Lower leg skin (tissue), 4 donors: ENCODE data around the gene BIRC6. TPM values are rescaled to one million over a fixed set of nuclear protein-coding genes. Genes with fewer than 3 reads are reported as not detected.

Source experiments
- DNase-seq, 2 donors: peaks; one replicate each; pipeline ENCODE4 v3.0.0-alpha.2; 2019; ENCODE audit warnings: low spot score in 2 of 2
- H3K4me3 ChIP-seq: fragments of 200-600 bp; sonication (generic); 2 replicates; pipeline ENCODE4 v1.5.1; 2017; ENCODE audit warnings: mild to moderate bottlenecking, low read depth; ENCODE audit not compliant: poor library complexity, severe bottlenecking
- POLR2A ChIP-seq, 2 donors: fragments of 450-650 bp; IDR thresholded peaks; one replicate each; pipeline ENCODE4 v1.6.1; 2016 to 2017; ENCODE audit warnings: antibody characterized with exemption in 2 of 2, mild to moderate bottlenecking in 1 of 2, moderate library complexity in 1 of 2
- WGBS, 2 donors: methylation state at CpG; one replicate each; pipeline ENCODE4 v1.1.5; 2018; 5-methylcytosine and 5-hydroxymethylcytosine counted together
- intact Hi-C: fragments of 100-400 bp; cut with DNase I; formaldehyde crosslinking; loops from one replicate; pipeline ENCODE4 v1.15.0; 2023; ENCODE audit warnings: low total_unique reads
- total RNA-seq, 4 donors: library from RNA; depleted of rRNA; stranded (reverse); fragments of >200 nt; gene quantifications; one replicate each; pipeline ENCODE4 v1.1.0, GENCODE V29; 2016
- TF ChIP-seq, protein P1 (sequence below), 3 donors: fragments of 450-650 bp; IDR thresholded peaks; one replicate each; pipeline ENCODE4 v1.5.1; 2016; ENCODE audit warnings: antibody characterized with exemption in 3 of 3, mild to moderate bottlenecking in 3 of 3, moderate library complexity in 2 of 3

BIRC6 gene
- total RNA-seq, 4 donors from 2014 or later, result 70.3 to 146 (median 95.6) TPM

DNA sequence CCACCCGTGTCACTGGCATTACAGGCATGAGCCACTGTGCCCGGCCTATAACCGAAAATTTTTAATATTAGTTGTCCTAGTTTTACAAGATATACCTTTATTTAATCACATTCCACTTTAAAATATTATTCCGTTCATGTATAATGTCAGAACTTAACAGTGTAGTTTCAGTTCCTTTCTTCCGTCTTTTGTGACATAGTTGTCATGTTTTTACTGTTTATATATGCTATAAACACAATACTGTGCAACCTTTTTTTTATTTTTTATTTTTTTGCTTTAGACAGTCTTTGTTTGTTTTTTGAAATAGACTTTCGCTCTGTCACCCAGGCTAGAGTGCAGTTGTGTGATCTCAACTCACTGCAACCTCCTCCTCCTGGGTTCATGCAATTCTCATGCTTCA, 141.5 kb downstream of the BIRC6 start:
- intact Hi-C loops, result no loop called here
- TF ChIP-seq, protein P1, sequence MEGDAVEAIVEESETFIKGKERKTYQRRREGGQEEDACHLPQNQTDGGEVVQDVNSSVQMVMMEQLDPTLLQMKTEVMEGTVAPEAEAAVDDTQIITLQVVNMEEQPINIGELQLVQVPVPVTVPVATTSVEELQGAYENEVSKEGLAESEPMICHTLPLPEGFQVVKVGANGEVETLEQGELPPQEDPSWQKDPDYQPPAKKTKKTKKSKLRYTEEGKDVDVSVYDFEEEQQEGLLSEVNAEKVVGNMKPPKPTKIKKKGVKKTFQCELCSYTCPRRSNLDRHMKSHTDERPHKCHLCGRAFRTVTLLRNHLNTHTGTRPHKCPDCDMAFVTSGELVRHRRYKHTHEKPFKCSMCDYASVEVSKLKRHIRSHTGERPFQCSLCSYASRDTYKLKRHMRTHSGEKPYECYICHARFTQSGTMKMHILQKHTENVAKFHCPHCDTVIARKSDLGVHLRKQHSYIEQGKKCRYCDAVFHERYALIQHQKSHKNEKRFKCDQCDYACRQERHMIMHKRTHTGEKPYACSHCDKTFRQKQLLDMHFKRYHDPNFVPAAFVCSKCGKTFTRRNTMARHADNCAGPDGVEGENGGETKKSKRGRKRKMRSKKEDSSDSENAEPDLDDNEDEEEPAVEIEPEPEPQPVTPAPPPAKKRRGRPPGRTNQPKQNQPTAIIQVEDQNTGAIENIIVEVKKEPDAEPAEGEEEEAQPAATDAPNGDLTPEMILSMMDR (IDR thresholded peaks at IDR 0.05), result no peak
- no peak for TF ChIP-seq POLR2A (IDR thresholded peaks at IDR 0.05)
- H3K4me3 ChIP-seq, result no peak overlapping the region
- DNase-seq, result no peak
- 90 to 93% methylated on average over 6 of the region's 6 CpGs for whole genome bisulfite sequencing, 2 donors

DNA sequence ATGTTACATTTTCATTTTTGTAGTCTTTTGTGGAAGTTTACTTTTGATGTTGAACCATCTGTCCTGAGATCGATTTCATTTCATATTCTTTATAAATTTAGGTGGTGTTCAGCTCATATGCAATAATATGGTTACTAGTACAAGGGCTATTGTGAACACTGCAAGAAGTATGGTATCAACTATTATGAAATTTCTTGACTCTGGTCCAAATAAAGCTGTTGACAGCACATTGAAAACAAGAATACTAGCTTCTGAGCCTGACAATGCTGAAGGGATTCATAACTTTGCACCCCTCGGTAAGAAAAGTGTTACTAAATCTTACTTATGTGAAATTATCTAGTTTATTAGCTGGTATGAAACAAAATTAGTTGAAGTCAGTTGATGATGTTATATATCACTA, 146.1 kb downstream of the BIRC6 start:
- H3K4me3 ChIP-seq, result no peak overlapping the region
- no peak for TF ChIP-seq POLR2A (IDR thresholded peaks at IDR 0.05)
- TF ChIP-seq, protein P1 (IDR thresholded peaks at IDR 0.05), result no peak
- 91 to 93% methylated on average over 2 of the region's 2 CpGs for WGBS, 2 donors
- intact Hi-C loops, result no loop called here
- no peak for DNase-seq

DNA sequence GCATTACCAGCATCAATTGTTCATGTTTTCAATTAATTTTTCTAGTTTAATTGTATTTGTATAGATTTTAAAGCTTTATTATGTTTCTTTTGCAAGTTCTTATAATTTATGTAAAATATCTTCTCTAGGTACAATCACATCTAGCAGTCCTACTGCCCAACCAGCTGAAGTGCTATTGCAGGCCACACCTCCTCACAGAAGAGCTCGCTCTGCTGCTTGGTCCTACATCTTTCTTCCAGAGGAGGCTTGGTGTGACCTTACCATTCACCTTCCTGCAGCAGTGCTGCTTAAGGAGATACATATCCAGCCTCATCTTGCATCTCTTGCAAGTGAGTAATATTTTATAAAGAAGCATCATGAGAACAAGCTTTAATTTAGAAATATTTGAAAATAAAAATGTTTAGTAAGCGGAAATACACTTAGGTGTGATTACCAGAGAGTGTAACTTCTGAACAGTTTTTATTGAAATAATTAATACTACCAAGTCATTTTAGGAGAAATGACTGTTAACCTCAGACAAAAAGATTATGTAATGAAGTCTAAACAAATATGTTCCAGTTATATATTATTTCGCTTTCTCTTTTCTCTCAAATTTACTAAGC, 148.2 kb downstream of the BIRC6 start:
- intact Hi-C loops, result no loop called here

DNA sequence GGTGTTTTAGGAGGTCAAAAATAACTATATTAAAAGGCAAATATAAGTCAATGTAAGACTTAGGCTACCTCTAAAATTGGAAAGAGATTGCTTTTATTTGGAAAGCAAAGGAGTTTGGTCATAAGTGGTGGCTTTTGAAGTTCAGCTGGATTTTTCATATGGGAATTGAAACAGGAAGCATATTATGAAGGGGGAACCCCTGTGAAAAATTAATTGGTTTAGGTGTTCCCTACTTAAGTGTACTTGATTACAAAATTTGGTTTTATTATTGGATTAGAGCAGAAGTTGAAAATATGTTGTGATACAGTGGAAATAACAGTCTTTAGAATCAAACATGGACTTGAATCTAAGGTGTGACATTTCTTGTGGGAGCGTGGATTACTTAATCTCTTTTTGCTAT, 149.6 kb downstream of the BIRC6 start:
- WGBS, 2 donors, result 96% methylated on average over 1 of the region's 1 CpG
- intact Hi-C loops, result no loop called here
- no peak overlapping the region for H3K4me3 ChIP-seq
- DNase-seq, result no peak
- TF ChIP-seq, protein P1 (IDR thresholded peaks at IDR 0.05), result no peak
- TF ChIP-seq POLR2A (IDR thresholded peaks at IDR 0.05), result no peak

More for the DNA sequence above, 148.2 kb downstream of the BIRC6 start:
- no peak for TF ChIP-seq POLR2A (IDR thresholded peaks at IDR 0.05)
- TF ChIP-seq, protein P1 (IDR thresholded peaks at IDR 0.05), result no peak
- WGBS, 2 donors, result 96% methylated on average over 3 of the region's 3 CpGs
- H3K4me3 ChIP-seq, result no peak overlapping the region
- no peak for DNase-seq

DNA sequence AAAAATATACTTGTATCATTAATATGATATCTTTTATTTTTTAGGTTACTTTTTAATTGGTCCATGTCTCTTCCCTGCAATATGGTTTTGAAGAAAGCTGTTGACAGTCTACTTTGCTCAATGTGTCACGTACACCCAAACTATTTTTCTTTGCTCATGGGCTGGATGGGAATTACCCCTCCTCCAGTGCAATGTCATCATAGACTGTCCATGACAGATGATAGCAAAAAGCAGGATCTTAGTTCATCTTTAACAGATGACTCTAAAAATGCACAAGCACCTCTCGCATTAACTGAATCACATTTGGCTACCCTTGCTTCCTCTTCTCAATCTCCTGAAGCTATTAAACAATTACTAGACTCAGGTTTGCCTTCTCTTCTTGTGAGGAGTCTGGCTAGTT, 158.1 kb downstream of the BIRC6 start:
- TF ChIP-seq, protein P1 (IDR thresholded peaks at IDR 0.05), result no peak
- TF ChIP-seq POLR2A (IDR thresholded peaks at IDR 0.05), result no peak

DNA sequence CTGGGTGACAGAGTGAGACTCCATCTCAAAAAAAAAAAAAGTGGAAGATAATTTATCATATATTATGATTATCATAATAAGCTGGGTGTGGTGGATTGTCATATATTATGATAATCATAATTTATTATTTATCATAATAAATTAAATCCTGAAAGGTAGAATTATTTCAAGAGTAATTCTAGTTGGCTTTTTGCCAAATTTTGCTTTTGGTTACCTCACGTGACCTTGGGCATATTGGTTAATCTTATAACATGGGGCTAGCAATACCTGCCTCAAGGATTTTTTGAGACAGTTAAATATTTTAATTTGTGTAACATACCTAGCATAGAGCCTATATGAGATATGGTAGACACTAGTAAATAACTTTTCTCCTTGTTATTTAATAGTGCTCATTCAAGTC, 159.7 kb downstream of the BIRC6 start:
- intact Hi-C loops, result no loop called here
- 55 to 57% methylated on average over 1 of the region's 1 CpG for WGBS, 2 donors
- DNase-seq, result no peak
- TF ChIP-seq POLR2A (IDR thresholded peaks at IDR 0.05), result no peak
- TF ChIP-seq, protein P1 (IDR thresholded peaks at IDR 0.05), result no peak
- no peak overlapping the region for H3K4me3 ChIP-seq

More for the DNA sequence above, 158.1 kb downstream of the BIRC6 start:
- 95 to 96% methylated on average over 2 of the region's 2 CpGs for WGBS, 2 donors
- no peak for DNase-seq
- no peak overlapping the region for H3K4me3 ChIP-seq
- intact Hi-C loops, result no loop called here
